H1 (cell line): ENCODE measurements around the gene RAB7B.

Experiments
- HDAC6 ChIP-seq: IDR thresholded peaks from one replicate; pipeline ENCODE4 v1.7.1; 2012; ENCODE audit warnings: low read depth, mild to moderate bottlenecking, inconsistent platforms, low read length, moderate library complexity
- RAD21 ChIP-seq, 2 experiments: IDR thresholded peaks in 1 of 2; conservative IDR thresholded peaks in 1 of 2; 2 replicates each; pipeline ENCODE4 v1.6.1; 2011; ENCODE audit warnings: low read depth in 2 of 2, low read length in 2 of 2, improper control_type of control experiment in 1 of 2, inconsistent platforms in 1 of 2, mild to moderate bottlenecking in 1 of 2, moderate library complexity in 1 of 2

DNA sequence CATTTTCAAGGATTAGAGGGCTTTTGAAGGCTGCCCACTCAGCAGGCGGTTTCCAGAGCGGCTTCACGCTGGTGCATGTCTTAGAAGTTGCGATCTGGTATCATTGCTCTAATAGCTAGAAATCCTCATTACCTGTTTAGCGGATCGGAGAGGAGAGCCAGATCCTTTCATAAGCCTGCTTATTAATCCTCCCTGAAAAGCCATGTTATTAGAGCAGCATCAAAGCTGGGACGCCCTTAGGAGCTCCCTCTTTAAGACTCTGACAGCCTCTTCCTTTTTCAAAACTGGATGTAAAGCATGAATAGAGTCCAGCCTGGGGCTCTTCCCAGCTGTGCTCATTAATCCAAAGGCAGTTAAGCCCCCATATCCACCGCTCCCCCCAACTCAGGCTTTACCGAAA, 34.4 kb upstream of the RAB7B start:
- TF ChIP-seq RAD21 (IDR thresholded peaks at IDR 0.05 in 1 of 2, conservative IDR thresholded peaks at IDR 0.05 in 1 of 2; ENCODE audit: low read depth in 2 of 2, low read length in 2 of 2) = no peak
- no peak for TF ChIP-seq HDAC6
